NT2/D1 (cell line): ENCODE results near the gene LRMDA.

Source experiments
- SUZ12 ChIP-seq: IDR thresholded peaks from 2 replicates; pipeline ENCODE4 v1.6.1; 2011; ENCODE audit not compliant: insufficient read length, insufficient read depth; ENCODE audit errors: extremely low read depth
- YY1 ChIP-seq: IDR thresholded peaks from 2 replicates; pipeline ENCODE4 v1.6.1; 2011; ENCODE audit not compliant: insufficient read length, insufficient read depth
- ZNF274 ChIP-seq: IDR thresholded peaks from 2 replicates; pipeline ENCODE4 v1.6.1; 2011; ENCODE audit warnings: mild to moderate bottlenecking, low read depth, low read length

DNA sequence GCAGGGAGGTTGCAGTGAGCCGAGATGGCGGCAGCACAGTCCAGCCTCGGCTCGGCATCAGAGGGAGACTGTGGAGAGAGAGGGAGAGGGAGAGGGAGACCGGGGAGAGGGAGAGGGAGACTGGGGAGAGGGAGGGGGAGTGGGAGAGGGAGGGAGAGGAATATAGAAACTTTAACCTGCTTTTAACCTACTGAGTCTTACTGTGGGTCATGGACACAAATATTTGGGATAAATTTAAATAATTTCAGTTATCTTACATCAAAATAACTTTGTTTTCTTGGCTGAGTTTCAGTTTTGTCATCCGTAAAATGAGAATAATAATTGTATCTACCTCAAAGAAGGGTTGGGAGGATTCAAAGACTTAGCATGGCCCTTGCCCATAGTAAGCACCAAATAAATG, 319.8 kb downstream of the LRMDA start:
- TF ChIP-seq YY1 = no peak
- TF ChIP-seq ZNF274 = no peak
- TF ChIP-seq SUZ12 = no peak
